CD4-positive, alpha-beta T cell treated with Interleukin-6 at 100 ng/mL for 8 hours (primary cell): ENCODE measurements around the gene CSF3.

Source experiments
- DNase-seq: peaks from one replicate; pipeline ENCODE4 v3.0.0-alpha.2; 2020; ENCODE audit warnings: mixed read lengths, low spot score

Gene CSF3

GRCh38 chr17:40024901-40025300 is 9.7 kb downstream of the CSF3 start:
- DNase-seq = no peak

GRCh38 chr17:40025559-40025958 is 10.3 kb downstream of the CSF3 start:
- no peak for DNase-seq

- peak; percentile 60 for DNase-seq
Observed at GRCh38 chr17:40025991-40026815, 11.0 kb downstream of the CSF3 start.

GRCh38 chr17:40026816-40027613 is 11.8 kb downstream of the CSF3 start:
- peak; percentile 72 for DNase-seq

GRCh38 chr17:40027614-40028012 is 12.4 kb downstream of the CSF3 start:
- no peak for DNase-seq

- DNase-seq = no peak
Observed at GRCh38 chr17:40028595-40028994, 13.4 kb downstream of the CSF3 start.

- DNase-seq = no peak
Observed at GRCh38 chr17:40031706-40032105, 16.5 kb downstream of the CSF3 start.

GRCh38 chr17:40032322-40033320 is 17.4 kb downstream of the CSF3 start:
- no peak for DNase-seq

- DNase-seq = no peak
Observed at GRCh38 chr17:40033339-40033738, 18.1 kb downstream of the CSF3 start.

- no peak for DNase-seq
Observed at GRCh38 chr17:40034426-40035161, 19.4 kb downstream of the CSF3 start.

GRCh38 chr17:40035162-40035559 is 19.9 kb downstream of the CSF3 start:
- DNase-seq = no peak

- DNase-seq = no peak
Observed at GRCh38 chr17:40038882-40039513, 23.8 kb downstream of the CSF3 start.

- no peak for DNase-seq
Observed at GRCh38 chr17:40041196-40041595, 26.0 kb downstream of the CSF3 start.

- DNase-seq = no peak
Observed at GRCh38 chr17:40056379-40057015, 41.3 kb downstream of the CSF3 start.

GRCh38 chr17:40058186-40058784 is 43.0 kb downstream of the CSF3 start:
- DNase-seq = no peak

- no peak for DNase-seq
Observed at GRCh38 chr17:40058865-40059264, 43.6 kb downstream of the CSF3 start.

- no peak for DNase-seq
Observed at GRCh38 chr17:40059729-40060475, 44.7 kb downstream of the CSF3 start.

GRCh38 chr17:40060887-40061608 is 45.8 kb downstream of the CSF3 start:
- no peak for DNase-seq
